CD4-positive, CD25-positive, alpha-beta regulatory T cell (primary cell): ENCODE data around the gene MYH8. TPM values are rescaled to one million over a fixed set of nuclear protein-coding genes. Genes with fewer than 3 reads are reported as not detected.

Experiments used
- ATAC-seq, 2 donors: fragments of 150-1000 bp; cut with Tn5 transposase; one replicate each; pipeline ENCODE4 v1.10.0; 2021; ENCODE audit warnings: low read depth in 2 of 2, moderate number of reproducible peaks in 2 of 2, moderate library complexity in 1 of 2
- DNase-seq, 3 donors: peaks; one replicate each; pipeline versions ENCODE4 v3.0.0 to v3.0.0-alpha.2; 2012 to 2022; ENCODE audit warnings: mixed read lengths in 1 of 3
- H3K27ac ChIP-seq: one replicate; pipeline ENCODE4 v1.7.0; 2013; ENCODE audit warnings: mild to moderate bottlenecking, low read length; ENCODE audit not compliant: insufficient read depth, poor library complexity, severe bottlenecking
- H3K27me3 ChIP-seq: one replicate; pipeline ENCODE4 v1.7.0; 2013; ENCODE audit warnings: low read length; ENCODE audit not compliant: control insufficient read depth, insufficient read depth
- H3K36me3 ChIP-seq: one replicate; pipeline ENCODE4 v1.7.0; 2013; ENCODE audit warnings: mild to moderate bottlenecking, low read length, moderate library complexity; ENCODE audit not compliant: control insufficient read depth, insufficient read depth
- H3K4me1 ChIP-seq: 2 replicates; pipeline ENCODE4 v1.7.0; 2013; ENCODE audit warnings: mild to moderate bottlenecking, low read length; ENCODE audit not compliant: insufficient read depth, control insufficient read depth, poor library complexity, severe bottlenecking
- H3K4me3 ChIP-seq: one replicate; pipeline ENCODE4 v1.7.0; 2013; ENCODE audit warnings: low read depth, mild to moderate bottlenecking, low read length, moderate library complexity
- H3K9me3 ChIP-seq, 2 experiments: 1 replicate in 1 of 2; 2 replicates in 1 of 2; pipeline ENCODE4 v1.7.0; 2013; ENCODE audit warnings: low read length in 2 of 2, mild to moderate bottlenecking in 1 of 2, moderate library complexity in 1 of 2; ENCODE audit not compliant: control insufficient read depth in 2 of 2
- H3K27ac Mint-ChIP-seq, 3 donors: one replicate each; pipeline ENCODE4 v1.8.0; 2020 to 2022; ENCODE audit warnings: mild to moderate bottlenecking in 3 of 3, mixed read lengths in 3 of 3, moderate library complexity in 2 of 3
- H3K27me3 Mint-ChIP-seq: one replicate; pipeline ENCODE4 v1.8.0; 2022; ENCODE audit warnings: mild to moderate bottlenecking, mixed read lengths
- H3K36me3 Mint-ChIP-seq: one replicate; pipeline ENCODE4 v1.8.0; 2020; ENCODE audit warnings: mixed read lengths
- H3K4me1 Mint-ChIP-seq, 4 donors: one replicate each; pipeline ENCODE4 v1.8.0; 2020 to 2022; ENCODE audit warnings: mixed read lengths in 4 of 4, mild to moderate bottlenecking in 1 of 4
- H3K4me3 Mint-ChIP-seq, 4 donors: one replicate each; pipeline ENCODE4 v1.8.0; 2020 to 2022; ENCODE audit warnings: mild to moderate bottlenecking in 4 of 4, mixed read lengths in 4 of 4, moderate library complexity in 3 of 4
- H3K9me3 Mint-ChIP-seq, 7 donors: one replicate each; pipeline ENCODE4 v1.8.0; 2020 to 2022; ENCODE audit warnings: mixed read lengths in 7 of 7, mild to moderate bottlenecking in 3 of 7, moderate library complexity in 2 of 7
- polyA plus RNA-seq, 4 donors: library from polyadenylated mRNA; unstranded; fragments of 300-500 nt; fragmentation: Illumina TruSeq; gene quantifications; one replicate each; pipeline ENCODE4 v1.2.3, GENCODE V29; 2021
- total RNA-seq: library from RNA; stranded (reverse); gene quantifications from one replicate; pipeline ENCODE4 v1.2.3, GENCODE V29; 2022

Gene MYH8
- total and polyA plus RNA-seq, 5 donors from 2014 or later = not detected

DNA sequence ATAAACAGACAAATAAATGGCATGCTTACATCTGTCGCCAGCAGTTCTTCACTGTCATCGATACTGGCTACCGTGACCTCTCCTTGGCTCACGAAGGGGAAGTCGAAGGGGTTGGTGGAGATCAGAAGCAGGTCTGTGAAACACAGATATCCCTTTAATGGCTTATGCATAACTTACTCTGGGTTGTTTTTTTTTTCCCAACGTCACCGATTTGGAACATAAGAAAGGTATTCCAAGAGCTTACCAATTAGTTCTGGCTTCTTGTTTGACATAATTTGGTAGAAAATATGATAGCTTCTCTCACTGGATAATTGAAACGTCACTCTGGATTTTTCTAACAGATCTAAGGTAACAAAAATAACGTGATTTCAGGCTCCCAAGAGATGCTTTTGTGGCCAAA lies 67.1 kb downstream of the MYH8 start:
- no peaks in the 10 kb centered on the region for H3K4me1 Mint-ChIP-seq
- H3K36me3 ChIP-seq = no peaks in the 10 kb centered on the region
- no peak overlapping the region for H3K4me3 ChIP-seq
- no peaks in the 10 kb centered on the region for H3K27me3 Mint-ChIP-seq
- ATAC-seq (no peak), DNase-seq (no peak)
- peaks cover 0 to 9% (median 2%) of the 10 kb centered on the region in 7 donors for H3K9me3 Mint-ChIP-seq
- H3K36me3 Mint-ChIP-seq = no peaks in the 10 kb centered on the region
- no peak overlapping the region for H3K27ac ChIP-seq
- H3K4me3 Mint-ChIP-seq = no peak overlapping the region
- H3K9me3 ChIP-seq = no peaks in the 10 kb centered on the region
- H3K27ac Mint-ChIP-seq = no peak overlapping the region
- H3K4me1 ChIP-seq = no peaks in the 10 kb centered on the region
- no peaks in the 10 kb centered on the region for H3K27me3 ChIP-seq

DNA sequence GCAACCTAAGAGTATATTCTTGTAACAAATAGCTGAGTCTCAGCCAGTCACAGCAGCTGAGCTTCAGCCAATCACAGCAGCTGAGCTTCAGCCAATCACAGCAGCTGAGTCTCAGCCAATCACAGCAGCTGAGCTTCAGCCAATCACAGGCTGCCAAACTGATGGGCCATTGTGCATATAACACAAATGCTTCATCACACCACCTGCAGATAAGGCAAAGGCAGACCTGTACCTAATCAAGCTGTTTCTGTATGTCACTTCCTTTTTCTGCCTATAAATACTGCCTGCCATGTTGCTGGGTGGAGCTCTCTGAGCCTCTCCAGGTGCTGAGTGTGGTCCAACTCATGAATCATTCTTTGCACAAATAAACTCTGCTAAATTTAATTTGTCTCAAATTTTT lies 68.9 kb downstream of the MYH8 start:
- H3K36me3 Mint-ChIP-seq = peaks cover 3% of the 10 kb centered on the region
- DNase-seq (no peak), ATAC-seq (no peak)
- no peak overlapping the region for H3K27ac ChIP-seq
- no peak overlapping the region for H3K4me3 Mint-ChIP-seq
- no peak overlapping the region for H3K27ac Mint-ChIP-seq
- H3K36me3 ChIP-seq = no peaks in the 10 kb centered on the region
- H3K4me1 ChIP-seq = no peaks in the 10 kb centered on the region
- H3K27me3 Mint-ChIP-seq = no peaks in the 10 kb centered on the region
- no peaks in the 10 kb centered on the region for H3K9me3 ChIP-seq
- no peaks in the 10 kb centered on the region for H3K27me3 ChIP-seq
- no peak overlapping the region for H3K4me3 ChIP-seq
- H3K9me3 Mint-ChIP-seq = peaks cover 0 to 9% (median under 1%) of the 10 kb centered on the region in 7 donors
- H3K4me1 Mint-ChIP-seq = no peaks in the 10 kb centered on the region

DNA sequence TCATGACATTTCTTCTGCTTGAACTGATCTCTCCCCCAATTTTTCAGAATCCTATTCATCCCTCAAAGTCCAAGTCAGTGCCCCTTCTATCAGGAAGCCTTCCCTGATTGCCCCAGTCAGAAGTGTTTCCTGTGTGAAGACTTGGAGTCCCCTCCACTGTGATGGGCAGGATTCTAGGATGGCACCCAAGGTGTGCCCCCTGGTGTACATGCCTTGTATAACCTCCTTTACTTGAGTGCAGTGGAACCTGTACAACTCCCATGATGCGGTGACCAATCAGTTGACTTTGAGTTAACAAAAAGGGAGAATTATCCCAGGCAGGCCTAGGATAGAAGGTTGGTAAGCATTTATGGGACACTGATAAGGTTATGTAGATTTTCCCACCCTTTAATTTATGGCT lies 72.3 kb downstream of the MYH8 start:
- ATAC-seq (no peak), DNase-seq (peak in 1 of 3 donors; percentile 5)
- Mint-ChIP-seq H3K4me1 (no peaks in the 10 kb centered on the region), H3K27ac (no peak overlapping the region), H3K36me3 (peaks cover 3% of the 10 kb centered on the region), H3K27me3 (no peaks in the 10 kb centered on the region), H3K4me3 (no peak overlapping the region), H3K9me3 (peaks cover 0 to 9% (median 0%) of the 10 kb centered on the region in 7 donors)
- Histone ChIP-seq H3K36me3 (no peaks in the 10 kb centered on the region), H3K27ac (no peak overlapping the region), H3K9me3 (no peaks in the 10 kb centered on the region), H3K27me3 (no peaks in the 10 kb centered on the region), H3K4me1 (no peaks in the 10 kb centered on the region), H3K4me3 (no peak overlapping the region)

DNA sequence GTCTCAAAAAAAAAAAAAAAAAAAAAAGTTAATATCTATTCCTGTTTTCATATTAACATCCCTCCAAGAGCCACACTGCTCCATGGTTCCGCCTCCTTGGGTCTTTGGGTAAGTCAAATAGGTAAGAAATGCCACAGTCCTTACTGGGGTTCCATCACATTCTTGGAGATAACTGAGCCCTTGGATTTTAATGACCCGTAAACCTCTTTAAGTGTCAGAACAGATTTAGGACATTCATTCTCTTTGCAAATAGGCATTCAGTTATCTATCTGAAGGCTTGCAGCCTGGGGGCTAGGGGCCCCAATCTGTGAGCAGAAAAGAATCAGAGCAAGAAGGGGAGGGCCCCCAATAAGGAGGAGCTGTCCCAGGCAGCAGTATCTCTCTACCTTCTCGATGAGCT lies 76.9 kb downstream of the MYH8 start:
- H3K36me3 Mint-ChIP-seq = peaks cover 3% of the 10 kb centered on the region
- H3K4me1 Mint-ChIP-seq = no peaks in the 10 kb centered on the region
- H3K4me1 ChIP-seq = no peaks in the 10 kb centered on the region
- no peak overlapping the region for H3K4me3 ChIP-seq
- ATAC-seq = no peak
- no peaks in the 10 kb centered on the region for H3K27me3 ChIP-seq
- H3K27me3 Mint-ChIP-seq = no peaks in the 10 kb centered on the region
- H3K36me3 ChIP-seq = no peaks in the 10 kb centered on the region
- H3K4me3 Mint-ChIP-seq = no peak overlapping the region
- H3K27ac ChIP-seq = no peak overlapping the region
- H3K9me3 Mint-ChIP-seq = peaks cover 0 to 3% (median 0%) of the 10 kb centered on the region in 7 donors
- no peak for DNase-seq
- H3K27ac Mint-ChIP-seq = no peak overlapping the region
- H3K9me3 ChIP-seq = no peaks in the 10 kb centered on the region

Other genes with a start within 250 kb of the MYH8 start
- 0.76 TPM for gene GAS7, start 223.3 kb downstream of the MYH8 start, total RNA-seq
- under 1 TPM in 3 of 4 donors, not detected in 1; 0.10 to 0.79 (median 0.16) TPM for gene GAS7, start 223.3 kb downstream of the MYH8 start, polyA plus RNA-seq
- gene MYH13, start 48.9 kb downstream of the MYH8 start, total RNA-seq = not detected
- not detected for gene MYH13, start 48.9 kb downstream of the MYH8 start, polyA plus RNA-seq
- not detected for gene MYH4, start 47.6 kb upstream of the MYH8 start, total RNA-seq
- not detected for gene MYH4, start 47.6 kb upstream of the MYH8 start, polyA plus RNA-seq
- gene MYH1, start 96.6 kb upstream of the MYH8 start, total RNA-seq = not detected
- not detected for gene MYH1, start 96.6 kb upstream of the MYH8 start, polyA plus RNA-seq
- gene MYH2, start 127.7 kb upstream of the MYH8 start, total RNA-seq = not detected
- not detected for gene MYH2, start 127.7 kb upstream of the MYH8 start, polyA plus RNA-seq
- 7.9 TPM for gene MYH3, start 235.4 kb upstream of the MYH8 start, total RNA-seq
- gene MYH3, start 235.4 kb upstream of the MYH8 start, polyA plus RNA-seq = under 1 TPM in 2 of 4 donors, not detected in 2; 0.28 to 0.41 TPM